K562 (cell line): Measurements from ENCODE around the gene MLN. TPM values are rescaled to one million over a fixed set of nuclear protein-coding genes. Genes with fewer than 3 reads are reported as not detected.

Experiments
- ATAC-seq: fragments of 200-7000 bp; cut with Tn5 transposase; 3 replicates; pipeline ENCODE4 v1.9.1; 2020; ENCODE audit warnings: moderate library complexity
- BruUV-seq: library from RNA; stranded (reverse); fragments of 400-500 nt; replicated peaks from 2 replicates; lab custom pipeline; 2021; lab: Mats Ljungman, UMichigan
- CTCF ChIA-PET: fragments of 300-600 bp; formaldehyde crosslinking; extraction: SDS; loops from one replicate; lab custom pipeline; 2021; ENCODE audit warnings: low intra/inter-chr PET ratio; lab: Yijun Ruan, JAX
- POLR2A ChIA-PET: fragments of 300-600, 350-650 bp; sonication (Branson Sonifier 250); formaldehyde crosslinking; extraction: SDS; loops from one replicate; lab custom pipeline; 2021; ENCODE audit warnings: antibody characterized with exemption, inconsistent platforms; lab: Yijun Ruan, JAX
- DNase-seq, 4 experiments: peaks; one replicate each; pipeline versions ENCODE4 v3.0.0 to v3.0.0-alpha.2; 2011 to 2018; ENCODE audit warnings: low spot score in 3 of 4, mixed read lengths in 3 of 4; ENCODE audit errors: extremely low read depth in 1 of 4
- FAIRE-seq: peaks from 2 replicates; lab custom pipeline; 2011; peaks lifted over from hg19 to GRCh38; lab: Jason Lieb, UNC
- H2AFZ ChIP-seq: 2 replicates; pipeline ENCODE4 v1.6.0; 2011; ENCODE audit warnings: low read depth, low read length, control low read depth, inconsistent platforms
- H3K27ac ChIP-seq: fragments of 200-600 bp; 3 replicates; pipeline ENCODE4 v1.8.0; 2011; ENCODE audit warnings: low read depth, mild to moderate bottlenecking, control low read depth, inconsistent platforms, low read length, moderate library complexity, mixed read lengths; ENCODE audit errors: extremely low read depth
- H3K27me3 ChIP-seq, 2 experiments: fragments of 300-600 bp in 1 of 2; 2 replicates in 1 of 2; 3 replicates in 1 of 2; pipeline versions ENCODE4 v1.6.0 to v1.8.0; 2011; ENCODE audit warnings: inconsistent platforms in 2 of 2, low read length in 2 of 2, mild to moderate bottlenecking in 1 of 2, mixed read lengths in 1 of 2, moderate library complexity in 1 of 2; ENCODE audit not compliant: control insufficient read depth in 2 of 2, insufficient read depth in 2 of 2
- H3K36me3 ChIP-seq: fragments of 300-600 bp; 3 replicates; pipeline ENCODE4 v1.8.0; 2011; ENCODE audit warnings: mild to moderate bottlenecking, low read length, inconsistent platforms; ENCODE audit not compliant: control insufficient read depth, insufficient read depth
- H3K4me1 ChIP-seq, 2 experiments: fragments of 200-600 bp in 1 of 2; replicated peaks in 1 of 2; 2 replicates in 1 of 2; 3 replicates in 1 of 2; pipeline versions ENCODE4 v1.5.1 to v1.8.0; 2011; ENCODE audit warnings: inconsistent platforms in 2 of 2, low read length in 2 of 2, mild to moderate bottlenecking in 1 of 2, mixed read lengths in 1 of 2, moderate library complexity in 1 of 2; ENCODE audit not compliant: control insufficient read depth in 2 of 2, insufficient read depth in 2 of 2
- H3K4me2 ChIP-seq: 2 replicates; pipeline ENCODE4 v1.6.1; 2011; ENCODE audit warnings: low read length, control low read depth, inconsistent platforms, mixed read lengths; ENCODE audit not compliant: insufficient read depth
- H3K4me3 ChIP-seq: fragments of 200-600 bp; sonication (generic), shearing (Covaris generic); 2 replicates; pipeline ENCODE4 v1.5.1; 2016; ENCODE audit warnings: control low read depth, inconsistent platforms
- H3K79me2 ChIP-seq: fragments of 200-600 bp; 3 replicates; pipeline ENCODE4 v1.8.0; 2011; ENCODE audit warnings: low read length, inconsistent platforms; ENCODE audit not compliant: control insufficient read depth, insufficient read depth
- H3K9ac ChIP-seq, 2 experiments: 2 replicates each; pipeline versions ENCODE4 v1.6.0 to v1.6.1; 2011; ENCODE audit warnings: low read depth in 2 of 2, low read length in 2 of 2, control low read depth in 1 of 2, inconsistent platforms in 1 of 2, mild to moderate bottlenecking in 1 of 2, mixed read lengths in 1 of 2; ENCODE audit not compliant: insufficient read depth in 1 of 2
- H3K9me1 ChIP-seq: one replicate; pipeline ENCODE4 v1.6.0; 2011; ENCODE audit warnings: inconsistent platforms, mild to moderate bottlenecking, low read length, moderate library complexity; ENCODE audit not compliant: control insufficient read depth, insufficient read depth
- H3K9me3 ChIP-seq: replicated peaks from 2 replicates; pipeline ENCODE4 v1.5.1; 2011; ENCODE audit warnings: low read depth, low read length, inconsistent platforms; ENCODE audit not compliant: control insufficient read depth, insufficient read depth
- H4K20me1 ChIP-seq: replicated peaks from 2 replicates; pipeline ENCODE4 v1.6.1; 2011; ENCODE audit warnings: low read length, inconsistent platforms, mixed read lengths; ENCODE audit not compliant: control insufficient read depth, insufficient read depth
- CSDE1 ChIP-seq, 2 experiments: fragments of 450-650 bp; IDR thresholded peaks; 2 replicates each; pipeline ENCODE4 v1.6.1; 2016; ENCODE audit warnings: mild to moderate bottlenecking in 1 of 2
- ETV1 ChIP-seq: fragments of 450-650 bp; conservative IDR thresholded peaks from 2 replicates; pipeline ENCODE4 v1.6.1; 2016; ENCODE audit warnings: missing genetic modification characterization, control low read depth, low read depth, missing compliant biosample characterization
- RAD51 ChIP-seq: fragments of 450-650 bp; IDR thresholded peaks from 2 replicates; pipeline ENCODE4 v1.7.1; 2016; ENCODE audit warnings: low read depth, mild to moderate bottlenecking, borderline replicate concordance
- RCOR1 ChIP-seq, 2 experiments: IDR thresholded peaks; 2 replicates each; pipeline ENCODE4 v1.6.1; 2012; ENCODE audit warnings: low read depth in 2 of 2, low read length in 2 of 2, borderline replicate concordance in 1 of 2, improper control_type of control experiment in 1 of 2
- SMAD2 ChIP-seq: fragments of 150-350 bp; IDR thresholded peaks from 2 replicates; pipeline ENCODE4 v1.6.1; 2014; ENCODE audit warnings: low read depth, mild to moderate bottlenecking, low read length
- SRSF9 ChIP-seq: fragments of 200-400 bp; formaldehyde crosslinking; IDR thresholded peaks from 2 replicates; pipeline ENCODE4 v1.6.1; 2017; ENCODE audit warnings: low read depth, low read length, borderline replicate concordance
- TAF9B ChIP-seq: fragments of 450-650 bp; IDR thresholded peaks from 2 replicates; pipeline ENCODE4 v1.6.1; 2018; ENCODE audit warnings: mild to moderate bottlenecking; ENCODE audit not compliant: partially characterized antibody
- TEAD1 ChIP-seq, 2 experiments: fragments of 450-650 bp in 1 of 2; sonication (generic) in 1 of 2; formaldehyde crosslinking; IDR thresholded peaks; 2 replicates each; pipeline versions ENCODE4 v1.4.0 to v1.8.0; 2020 to 2022; ENCODE audit warnings: mild to moderate bottlenecking in 2 of 2, missing genetic modification reagents in 1 of 2
- ZBTB11 ChIP-seq, 3 experiments: fragments of 200-800 bp in 1 of 3; fragments of 250-450 bp in 1 of 3; fragments of 450-650 bp in 1 of 3; sonication (Bioruptor Pico) in 1 of 3; sonication (Bioruptor generic) in 1 of 3; formaldehyde crosslinking in 1 of 3; IDR thresholded peaks; 2 replicates each; pipeline versions ENCODE4 v1.6.1 to v1.8.0; 2016 to 2022; ENCODE audit warnings: mild to moderate bottlenecking in 2 of 3, missing genetic modification characterization in 2 of 3, missing compliant biosample characterization in 1 of 3, moderate library complexity in 1 of 3
- ZFP1 ChIP-seq: fragments of 450-650 bp; formaldehyde crosslinking; IDR thresholded peaks from 2 replicates; pipeline ENCODE4 v1.4.0; 2020; ENCODE audit warnings: mild to moderate bottlenecking, mixed read lengths
- ZNF584 ChIP-seq: fragments of 200-800 bp; sonication (Bioruptor generic); IDR thresholded peaks from 2 replicates; pipeline ENCODE4 v1.6.1; 2016; ENCODE audit warnings: low read depth, mild to moderate bottlenecking, missing genetic modification characterization, missing compliant biosample characterization
- ZNF644 ChIP-seq: fragments of 200-800 bp; sonication (Bioruptor generic); IDR thresholded peaks from 2 replicates; pipeline ENCODE4 v1.6.1; 2016; ENCODE audit warnings: low read depth, missing genetic modification characterization, missing compliant biosample characterization
- WGBS: fragments of 100-300 bp; shearing (Covaris generic); methylation state at CpG from one replicate; pipeline ENCODE4 v1.1.6; 2016; ENCODE audit warnings: low coverage, mixed read lengths; ENCODE audit not compliant: insufficient coverage; ENCODE audit errors: missing lambda C conversion rate; 5-methylcytosine and 5-hydroxymethylcytosine counted together
- in situ Hi-C: fragments of 300-500 bp; cut with MboI; formaldehyde crosslinking; loops from 4 replicates; pipeline ENCODE4 v1.15.0; 2018; ENCODE audit warnings: inconsistent platforms, mixed read lengths
- intact Hi-C: fragments of 100-400 bp; cut with micrococcal nuclease; formaldehyde crosslinking; loops from 2 replicates; pipeline ENCODE4 v1.14.2; 2022
- polyA plus RNA-seq, 8 experiments: library from polyadenylated mRNA; depleted of rRNA in 4 of 8; stranded (reverse) in 5 of 8; unstranded in 3 of 8; fragments of >200 nt; fragmentation: Nextera tagmentation in 2 of 8; fragmentation: Illumina TruSeq in 1 of 8; extraction: Ambion mirVana in 2 of 8; extraction: Trizol in 1 of 8; gene quantifications; 2 replicates each; pipeline versions ENCODE4 v1.2.1 to v1.2.3, GENCODE V29; 2011 to 2014; ENCODE audit warnings: inconsistent platforms in 1 of 8, missing spikeins in 1 of 8
- total RNA-seq, 7 experiments: library from RNA; depleted of rRNA in 6 of 7; stranded (reverse); fragments of >200 nt in 6 of 7; fragmentation: Illumina TruSeq in 2 of 7; extraction: Trizol in 2 of 7; gene quantifications; 2 replicates each; pipeline versions ENCODE4 v1.2.1 to v1.2.3, GENCODE V29; 2011 to 2021; ENCODE audit warnings: low replicate concordance in 1 of 7
- TF ChIP-seq, protein P1 (sequence below): fragments of 250-450 bp; sonication (Bioruptor Pico); IDR thresholded peaks from 2 replicates; pipeline ENCODE4 v1.4.0; 2020; ENCODE audit warnings: mild to moderate bottlenecking, moderate library complexity

MLN gene
- total and polyA plus RNA-seq, 9 of the 15 experiments (the other 6 are each of a cell fraction or from before 2014, with no cell fraction given), result not detected

GRCh38 chr6:33790910-33791309, 12.9 kb downstream of the MLN start:
- BruUV-seq, result no TSS peak
- Histone ChIP-seq H3K9me1 (peaks cover 7% of the 10 kb centered on the region), H3K27me3 (peaks cover 39 to 46% of the 10 kb centered on the region in 2 experiments), H3K79me2 (peaks cover 25% of the 10 kb centered on the region), H3K9ac (no peak overlapping the region), H3K4me1 (peaks cover 10 to 17% of the 10 kb centered on the region in 2 experiments; a peak in 4 of 5 replicates), H4K20me1 (no peaks in the 10 kb centered on the region), H3K9me3 (no peaks in the 10 kb centered on the region), H3K4me2 (no peak overlapping the region), H3K4me3 (no peak overlapping the region), H3K36me3 (peaks cover 10% of the 10 kb centered on the region; the same call in 2 of the 3 replicates), H3K27ac (no peak overlapping the region), H2AFZ (no peak overlapping the region)
- DNase-seq (no peak), FAIRE-seq (no peak), ATAC-seq (no peak)
- POLR2A ChIA-PET, result interaction anchor here (0.6 kb wide), 1 partner anchor 95 kb away, joined by 3 read pairs; no protein-coding TSS in a partner anchor
- CTCF ChIA-PET, result no interaction called here
- intact Hi-C loops, result no loop called here
- 24% methylated on average over 5 of the region's 5 CpGs for WGBS
- in situ Hi-C loops, result no loop called here
- no peak for TF ChIP-seq ZNF584 (CRISPR knock-in tag)
- no peak for TF ChIP-seq ZBTB11 (CRISPR knock-in tag; IDR thresholded peaks at IDR 0.05)
- no peak for TF ChIP-seq CSDE1 (IDR thresholded peaks at IDR 0.05)
- TF ChIP-seq RAD51, result no peak
- TF ChIP-seq ZFP1 (CRISPR knock-in tag), result no peak
- no peak for TF ChIP-seq RCOR1 (IDR thresholded peaks at IDR 0.05; ENCODE audit: borderline replicate concordance in 1 of 2, low read depth in 2 of 2, low read length in 2 of 2)
- no peak for TF ChIP-seq SMAD2
- TF ChIP-seq ZNF644, result no peak
- no peak for TF ChIP-seq TAF9B
- TF ChIP-seq TEAD1 (CRISPR knock-in tag; IDR thresholded peaks at IDR 0.05), result no peak
- TF ChIP-seq SRSF9, result no peak
- no peak for TF ChIP-seq ETV1 (tag)
- TF ChIP-seq, protein P1, sequence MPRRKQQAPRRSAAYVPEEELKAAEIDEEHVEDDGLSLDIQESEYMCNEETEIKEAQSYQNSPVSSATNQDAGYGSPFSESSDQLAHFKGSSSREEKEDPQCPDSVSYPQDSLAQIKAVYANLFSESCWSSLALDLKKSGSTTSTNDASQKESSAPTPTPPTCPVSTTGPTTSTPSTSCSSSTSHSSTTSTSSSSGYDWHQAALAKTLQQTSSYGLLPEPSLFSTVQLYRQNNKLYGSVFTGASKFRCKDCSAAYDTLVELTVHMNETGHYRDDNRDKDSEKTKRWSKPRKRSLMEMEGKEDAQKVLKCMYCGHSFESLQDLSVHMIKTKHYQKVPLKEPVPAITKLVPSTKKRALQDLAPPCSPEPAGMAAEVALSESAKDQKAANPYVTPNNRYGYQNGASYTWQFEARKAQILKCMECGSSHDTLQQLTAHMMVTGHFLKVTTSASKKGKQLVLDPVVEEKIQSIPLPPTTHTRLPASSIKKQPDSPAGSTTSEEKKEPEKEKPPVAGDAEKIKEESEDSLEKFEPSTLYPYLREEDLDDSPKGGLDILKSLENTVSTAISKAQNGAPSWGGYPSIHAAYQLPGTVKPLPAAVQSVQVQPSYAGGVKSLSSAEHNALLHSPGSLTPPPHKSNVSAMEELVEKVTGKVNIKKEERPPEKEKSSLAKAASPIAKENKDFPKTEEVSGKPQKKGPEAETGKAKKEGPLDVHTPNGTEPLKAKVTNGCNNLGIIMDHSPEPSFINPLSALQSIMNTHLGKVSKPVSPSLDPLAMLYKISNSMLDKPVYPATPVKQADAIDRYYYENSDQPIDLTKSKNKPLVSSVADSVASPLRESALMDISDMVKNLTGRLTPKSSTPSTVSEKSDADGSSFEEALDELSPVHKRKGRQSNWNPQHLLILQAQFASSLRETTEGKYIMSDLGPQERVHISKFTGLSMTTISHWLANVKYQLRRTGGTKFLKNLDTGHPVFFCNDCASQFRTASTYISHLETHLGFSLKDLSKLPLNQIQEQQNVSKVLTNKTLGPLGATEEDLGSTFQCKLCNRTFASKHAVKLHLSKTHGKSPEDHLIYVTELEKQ, result no peak
